Muscle of leg (tissue), 11 donors: ENCODE results near the gene COASY. TPM values are rescaled to one million over a fixed set of nuclear protein-coding genes. Genes with fewer than 3 reads are reported as not detected.
"Not testable (repeated sequence)": the region's sequence is repeated elsewhere in the genome, so short reads cannot be mapped to it uniquely, and the experiment has no call there.

Experiments
- DNase-seq: peaks from one replicate; pipeline ENCODE4 v3.0.0; 2013
- H3K27ac ChIP-seq: one replicate; pipeline ENCODE4 v1.5.1; 2013; ENCODE audit warnings: mild to moderate bottlenecking, low read length, control low read depth
- H3K27me3 ChIP-seq: one replicate; pipeline ENCODE4 v1.6.1; 2013; ENCODE audit warnings: low read length; ENCODE audit not compliant: control insufficient read depth, insufficient read depth
- H3K36me3 ChIP-seq: one replicate; pipeline ENCODE4 v1.6.1; 2013; ENCODE audit warnings: low read length; ENCODE audit not compliant: control insufficient read depth, insufficient read depth
- H3K4me1 ChIP-seq: one replicate; pipeline ENCODE4 v1.6.1; 2013; ENCODE audit warnings: low read length; ENCODE audit not compliant: control insufficient read depth, insufficient read depth
- H3K4me3 ChIP-seq: one replicate; pipeline ENCODE4 v1.5.1; 2013; ENCODE audit warnings: low read length, control low read depth
- H3K9me3 ChIP-seq: replicated peaks from 2 replicates; pipeline ENCODE4 v1.6.1; 2013; ENCODE audit warnings: low read depth, low read length; ENCODE audit not compliant: control insufficient read depth
- WGBS: methylation state at CpG from one replicate; pipeline ENCODE4 v1.1.5; 2013; ENCODE audit warnings: missing lambda C conversion rate; ENCODE audit not compliant: insufficient coverage; 5-methylcytosine and 5-hydroxymethylcytosine counted together
- polyA plus RNA-seq, 8 donors: library from polyadenylated mRNA; unstranded; fragments of 120-200 nt; gene quantifications; one replicate each; pipeline versions ENCODE4 v1.2.1 to v1.2.3, GENCODE V29; 2013; ENCODE audit warnings: inconsistent platforms in 1 of 8, low replicate concordance in 1 of 8; ENCODE audit not compliant: insufficient read length in 8 of 8, insufficient read depth in 1 of 8
- total RNA-seq: library from RNA; stranded (reverse); fragments of 120-200 nt; gene quantifications from one replicate; pipeline ENCODE4 v1.2.4, GENCODE V29; 2013

The COASY gene
- total and polyA plus RNA-seq, 9 donors: 13.0 to 33.5 (median 28.6) TPM

DNA sequence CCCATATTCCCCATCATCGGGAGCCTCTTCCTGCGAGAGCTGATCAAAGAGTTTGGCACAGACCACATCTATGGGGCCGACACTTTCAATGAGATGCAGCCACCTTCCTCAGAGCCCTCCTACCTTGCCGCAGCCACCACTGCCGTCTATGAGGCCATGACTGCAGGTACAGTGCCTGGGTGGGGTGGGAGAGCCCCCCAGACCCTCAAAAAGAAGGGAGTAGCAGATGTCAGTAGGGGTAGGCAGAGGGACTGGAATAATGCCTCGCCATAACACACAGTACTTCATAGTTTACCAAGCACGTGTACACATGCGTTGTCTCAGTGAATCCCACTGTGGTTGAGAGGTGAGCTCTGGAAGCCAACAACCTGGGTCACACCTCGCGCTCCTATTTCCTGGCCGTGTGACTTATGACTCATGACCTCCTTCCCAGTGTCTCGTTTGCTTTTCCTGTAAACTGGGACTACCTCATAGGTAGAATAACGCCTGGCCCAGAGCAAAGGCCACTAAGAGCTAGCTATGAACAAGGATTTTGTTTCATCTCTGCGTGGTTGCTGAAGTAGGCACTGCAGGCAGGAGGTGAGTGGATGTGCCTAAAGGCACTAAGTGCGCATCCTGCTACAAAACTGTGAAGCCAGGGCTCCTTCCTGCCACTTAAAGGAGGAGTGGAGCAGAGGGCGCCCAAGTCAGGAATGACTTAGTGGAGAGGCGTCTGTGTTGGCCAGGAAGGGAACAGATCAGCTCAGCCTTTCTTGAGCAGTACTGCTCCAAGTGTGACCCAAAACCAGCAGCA, 20.7 kb upstream of the COASY start:
- 87% methylated on average over 13 of the region's 17 CpGs for WGBS
- H3K9me3 ChIP-seq: no peaks in the 10 kb centered on the region
- no peak overlapping the region for H3K27ac ChIP-seq
- H3K4me3 ChIP-seq: no peak overlapping the region
- H3K36me3 ChIP-seq: peaks cover 69% of the 10 kb centered on the region
- DNase-seq: no peak
- H3K27me3 ChIP-seq: no peaks in the 10 kb centered on the region
- H3K4me1 ChIP-seq: peaks cover 54% of the 10 kb centered on the region

DNA sequence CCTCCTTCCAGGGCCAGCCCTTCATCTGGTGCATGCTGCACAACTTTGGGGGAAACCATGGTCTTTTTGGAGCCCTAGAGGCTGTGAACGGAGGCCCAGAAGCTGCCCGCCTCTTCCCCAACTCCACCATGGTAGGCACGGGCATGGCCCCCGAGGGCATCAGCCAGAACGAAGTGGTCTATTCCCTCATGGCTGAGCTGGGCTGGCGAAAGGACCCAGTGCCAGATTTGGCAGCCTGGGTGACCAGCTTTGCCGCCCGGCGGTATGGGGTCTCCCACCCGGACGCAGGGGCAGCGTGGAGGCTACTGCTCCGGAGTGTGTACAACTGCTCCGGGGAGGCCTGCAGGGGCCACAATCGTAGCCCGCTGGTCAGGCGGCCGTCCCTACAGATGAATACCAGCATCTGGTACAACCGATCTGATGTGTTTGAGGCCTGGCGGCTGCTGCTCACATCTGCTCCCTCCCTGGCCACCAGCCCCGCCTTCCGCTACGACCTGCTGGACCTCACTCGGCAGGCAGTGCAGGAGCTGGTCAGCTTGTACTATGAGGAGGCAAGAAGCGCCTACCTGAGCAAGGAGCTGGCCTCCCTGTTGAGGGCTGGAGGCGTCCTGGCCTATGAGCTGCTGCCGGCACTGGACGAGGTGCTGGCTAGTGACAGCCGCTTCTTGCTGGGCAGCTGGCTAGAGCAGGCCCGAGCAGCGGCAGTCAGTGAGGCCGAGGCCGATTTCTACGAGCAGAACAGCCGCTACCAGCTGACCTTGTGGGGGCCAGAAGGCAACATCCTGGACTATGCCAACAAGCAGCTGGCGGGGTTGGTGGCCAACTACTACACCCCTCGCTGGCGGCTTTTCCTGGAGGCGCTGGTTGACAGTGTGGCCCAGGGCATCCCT, 18.5 kb upstream of the COASY start:
- 81% methylated on average over 39 of the region's 39 CpGs for WGBS
- peaks cover 36% of the 10 kb centered on the region for H3K4me1 ChIP-seq
- H3K27ac ChIP-seq: peak overlapping the region; percentile 84
- DNase-seq: peak; percentile 85
- peaks cover 58% of the 10 kb centered on the region for H3K36me3 ChIP-seq
- no peaks in the 10 kb centered on the region for H3K27me3 ChIP-seq
- no peaks in the 10 kb centered on the region for H3K9me3 ChIP-seq
- no peak overlapping the region for H3K4me3 ChIP-seq

DNA sequence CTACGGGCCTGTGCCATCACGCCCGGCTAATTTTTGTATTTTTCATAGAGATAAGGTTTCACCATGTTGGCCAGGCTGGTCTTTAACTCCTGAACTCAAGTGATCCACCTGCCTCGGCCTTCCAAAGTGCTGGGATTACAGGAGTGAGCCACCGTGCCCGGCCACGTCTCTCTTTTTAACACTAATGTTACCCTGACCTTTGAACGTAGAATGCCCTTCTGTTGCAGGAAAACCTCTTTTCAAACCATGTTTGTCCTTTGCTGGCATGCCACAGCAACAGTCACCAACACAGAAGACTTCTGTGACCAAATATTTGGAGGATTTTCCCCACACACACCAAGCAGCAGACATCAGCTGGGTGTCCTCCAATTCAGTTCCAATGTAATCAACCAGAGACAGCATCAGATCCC, 17.1 kb upstream of the COASY start:
- Histone ChIP-seq H3K9me3 (no peaks in the 10 kb centered on the region), H3K27ac (peak overlapping the region; percentile 13), H3K27me3 (peaks cover 3% of the 10 kb centered on the region), H3K4me3 (no peak overlapping the region), H3K4me1 (peaks cover 37% of the 10 kb centered on the region), H3K36me3 (peaks cover 44% of the 10 kb centered on the region)
- DNase-seq: no peak
- WGBS: 64% methylated on average over 4 of the region's 8 CpGs

DNA sequence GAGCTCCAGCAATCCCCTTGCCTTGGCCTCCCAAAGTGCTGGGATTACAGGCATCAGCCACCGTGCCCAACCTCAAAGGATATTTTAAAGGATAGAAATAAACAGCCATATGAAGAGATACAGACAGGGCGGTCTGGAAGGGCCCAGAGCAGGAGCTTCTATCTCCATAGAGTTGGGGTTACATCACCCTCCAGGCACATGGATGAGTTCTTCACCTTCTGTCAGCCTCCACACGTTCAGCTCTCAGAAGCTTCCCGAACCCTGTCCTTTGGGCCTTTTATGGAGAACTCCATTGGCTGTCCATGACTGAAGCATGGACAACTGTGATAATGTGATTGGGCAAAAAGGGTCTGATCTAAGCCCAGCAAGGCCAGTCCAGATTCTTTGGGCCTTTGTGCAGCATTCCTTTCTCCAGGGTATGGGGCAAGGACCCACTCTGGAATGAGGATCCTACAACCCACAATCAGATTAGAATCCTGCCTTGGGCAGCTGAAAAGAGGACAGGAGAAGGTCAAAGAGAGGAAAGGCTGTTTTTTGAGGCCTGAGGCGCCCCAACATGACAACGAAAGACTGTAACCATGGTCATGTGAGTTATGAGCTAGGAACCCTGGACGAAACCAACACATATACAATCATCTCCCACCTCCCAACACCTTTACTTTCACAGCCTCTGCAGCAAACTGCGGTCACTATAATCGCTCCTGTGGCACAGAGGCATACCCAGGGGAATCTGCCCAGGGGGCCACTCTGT, 16.0 kb upstream of the COASY start:
- Histone ChIP-seq H3K36me3 (peaks cover 37% of the 10 kb centered on the region), H3K4me1 (peaks cover 37% of the 10 kb centered on the region)
- not testable (repeated sequence) for H3K4me3 ChIP-seq, DNase-seq, H3K27me3 ChIP-seq, H3K27ac ChIP-seq, H3K9me3 ChIP-seq
- WGBS: 100% methylated on average over 1 of the region's 9 CpGs

DNA sequence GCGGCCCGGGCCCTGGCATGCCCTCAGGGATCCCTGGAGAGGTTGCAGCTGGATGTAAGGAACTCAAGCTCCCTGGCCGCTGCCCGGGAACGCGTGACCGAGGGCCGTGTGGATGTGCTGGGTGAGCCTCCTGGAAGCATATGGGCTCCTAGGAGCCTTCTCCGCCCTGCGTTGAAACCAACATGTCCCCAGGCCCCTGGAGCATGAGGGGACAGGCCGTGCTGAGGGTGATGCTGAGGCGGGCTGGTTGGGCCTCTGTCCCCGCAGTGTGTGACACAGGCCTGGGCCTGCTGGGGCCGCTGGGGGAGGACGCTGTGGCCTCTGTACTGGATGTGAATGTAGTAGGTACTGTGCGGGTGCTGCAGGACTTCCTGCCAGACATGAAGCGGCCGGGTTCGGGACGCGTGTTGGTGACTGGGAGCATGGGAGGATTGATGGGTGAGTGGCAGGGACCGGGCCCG, 14.9 kb upstream of the COASY start:
- no peak for DNase-seq
- H3K27ac ChIP-seq: no peak overlapping the region
- 71% methylated on average over 19 of the region's 23 CpGs for WGBS

DNA sequence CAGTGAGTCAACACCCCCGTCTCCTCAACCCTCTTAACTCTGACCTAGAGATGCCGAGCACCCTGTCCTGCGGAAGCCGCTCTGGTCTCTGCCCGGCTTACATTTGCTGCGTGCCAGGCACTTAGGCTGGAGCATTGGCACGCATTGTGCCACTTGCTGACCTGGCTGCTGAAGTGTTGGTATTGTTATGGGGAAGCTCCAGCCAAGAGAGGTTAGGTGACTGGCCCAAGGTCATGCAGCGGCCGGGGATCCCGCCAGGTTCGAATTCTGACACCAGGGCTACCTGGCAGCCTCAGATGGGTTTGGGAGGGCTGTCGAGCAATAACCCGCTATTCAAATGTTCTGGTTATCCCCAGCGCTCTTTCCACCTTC, 14.3 kb upstream of the COASY start:
- Histone ChIP-seq H3K9me3 (no peaks in the 10 kb centered on the region), H3K36me3 (peaks cover 23% of the 10 kb centered on the region), H3K27me3 (peaks cover 3% of the 10 kb centered on the region), H3K27ac (no peak overlapping the region), H3K4me1 (peaks cover 31% of the 10 kb centered on the region), H3K4me3 (no peak overlapping the region)
- no peak for DNase-seq
- WGBS: 84% methylated on average over 13 of the region's 14 CpGs

More for the DNA sequence above, 14.9 kb upstream of the COASY start:
- Histone ChIP-seq H3K9me3 (no peaks in the 10 kb centered on the region), H3K27me3 (peaks cover 3% of the 10 kb centered on the region), H3K4me3 (no peak overlapping the region), H3K36me3 (peaks cover 27% of the 10 kb centered on the region), H3K4me1 (peaks cover 37% of the 10 kb centered on the region)

DNA sequence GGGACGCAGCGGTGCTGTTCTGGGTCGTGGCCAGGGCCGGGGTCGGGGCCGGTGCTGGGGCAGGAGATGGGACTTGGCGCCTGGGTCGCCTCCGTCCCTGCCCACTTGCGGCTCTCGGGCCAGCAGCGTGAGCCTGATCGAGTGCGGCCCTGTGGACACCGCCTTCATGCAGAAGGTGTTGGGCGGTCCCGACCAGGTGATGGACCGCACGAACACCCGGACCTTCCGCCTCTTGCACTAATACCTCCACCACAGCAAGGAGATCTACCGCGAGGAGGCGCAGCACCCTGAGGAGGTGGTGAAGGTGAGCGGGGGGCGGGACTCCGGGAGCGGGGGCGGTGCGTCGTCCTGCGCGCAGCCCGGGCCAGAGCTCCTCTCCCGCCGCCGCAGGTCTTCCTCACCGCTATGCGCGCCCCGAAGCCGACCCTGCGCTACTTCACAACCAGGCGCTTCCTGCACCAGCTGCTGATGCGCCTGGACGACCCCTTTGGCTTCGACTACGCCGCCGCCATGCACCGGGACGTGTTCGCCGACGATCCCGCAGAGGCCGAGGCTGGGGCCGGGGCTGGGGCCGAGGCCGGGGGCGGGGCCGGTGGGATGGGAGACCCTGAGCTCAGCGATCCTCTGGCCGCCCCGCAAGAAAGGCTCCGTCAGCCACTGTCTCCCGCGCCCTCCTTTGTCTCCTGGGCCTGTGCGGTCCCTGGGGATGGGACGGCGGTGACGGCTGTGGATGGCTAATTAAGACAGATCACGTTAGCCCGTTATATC, 13.7 kb upstream of the COASY start:
- Histone ChIP-seq H3K4me3 (peak overlapping the region; percentile 37), H3K4me1 (peaks cover 29% of the 10 kb centered on the region), H3K36me3 (peaks cover 17% of the 10 kb centered on the region), H3K9me3 (no peaks in the 10 kb centered on the region), H3K27me3 (peaks cover 3% of the 10 kb centered on the region), H3K27ac (no peak overlapping the region)
- no peak for DNase-seq
- 8% methylated on average over 59 of the region's 74 CpGs for WGBS

DNA sequence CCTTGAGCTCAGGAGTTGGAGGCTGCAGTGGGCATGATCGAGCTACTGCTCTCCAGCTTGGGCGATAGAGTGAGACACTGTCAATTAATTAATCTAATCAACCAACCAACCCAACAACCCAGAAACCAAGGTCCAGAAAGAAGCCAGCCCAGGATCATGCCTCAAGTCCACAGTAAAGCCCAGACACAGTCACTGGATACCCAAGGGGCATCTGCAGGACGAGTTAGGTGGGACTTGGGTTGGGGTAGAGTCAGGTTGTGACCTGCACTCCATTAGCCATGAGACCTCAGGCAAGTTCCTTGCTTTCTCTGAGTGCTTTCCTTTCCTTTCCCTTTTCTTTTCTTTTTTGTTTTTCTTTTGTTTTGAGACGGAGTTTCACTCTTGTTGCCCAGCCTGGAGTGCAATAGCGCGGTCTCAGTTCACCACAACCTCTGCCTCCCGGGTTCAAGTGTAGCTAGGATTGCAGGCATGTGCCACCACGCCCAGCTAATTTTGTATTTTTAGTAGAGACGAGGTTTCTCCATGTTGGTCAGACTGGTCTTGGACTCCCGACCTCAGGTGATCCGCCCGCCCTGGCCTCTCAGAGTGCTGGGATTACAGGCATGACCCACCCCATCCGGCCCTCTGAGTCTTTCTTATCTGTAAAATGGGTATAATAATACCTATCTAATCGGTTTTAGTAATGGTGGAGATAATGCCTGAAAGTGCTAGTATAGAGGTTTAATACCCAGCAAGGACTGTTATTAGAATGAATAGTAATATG, 12.8 kb upstream of the COASY start:
- H3K36me3 ChIP-seq: peaks cover 13% of the 10 kb centered on the region
- peaks cover 29% of the 10 kb centered on the region for H3K4me1 ChIP-seq
- no peak overlapping the region for H3K27ac ChIP-seq
- H3K27me3 ChIP-seq: peaks cover 3% of the 10 kb centered on the region
- H3K4me3 ChIP-seq: no peak overlapping the region
- no peak for DNase-seq
- 97% methylated on average over 8 of the region's 14 CpGs for WGBS
- no peaks in the 10 kb centered on the region for H3K9me3 ChIP-seq

DNA sequence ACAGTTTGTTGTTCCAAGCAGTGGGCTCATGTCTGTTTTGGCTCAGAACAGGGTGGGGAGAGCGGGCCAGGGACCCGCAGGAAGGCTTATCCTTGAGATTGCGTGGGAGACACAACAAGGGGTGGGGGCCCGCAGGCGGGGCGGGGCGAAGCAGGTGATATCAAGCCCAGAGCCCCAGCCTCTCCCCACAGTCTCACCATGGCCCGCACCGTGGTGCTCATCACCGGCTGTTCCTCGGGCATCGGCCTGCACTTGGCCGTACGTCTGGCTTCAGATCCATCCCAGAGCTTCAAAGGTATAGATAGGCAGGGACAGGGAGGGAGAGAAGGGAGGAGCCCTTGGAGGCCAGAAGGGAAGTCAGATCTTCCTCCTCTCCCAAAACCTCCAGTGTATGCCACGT, 9.2 kb upstream of the COASY start, which contains the start of gene HSD17B1:
HSD17B1 (plus strand) TSS at position 188 of the 400 bp plus-strand sequence; CDS start at position 199, 11 bp downstream.
- WGBS: 96% methylated on average over 4 of the region's 15 CpGs
- not testable (repeated sequence) for H3K27ac ChIP-seq, DNase-seq

More for the DNA sequence above, 9.2 kb upstream of the COASY start, which contains the start of gene HSD17B1:
- H3K27me3 ChIP-seq, H3K36me3 ChIP-seq, H3K9me3 ChIP-seq: not testable (repeated sequence)
- Histone ChIP-seq H3K4me1 (peaks cover 26% of the 10 kb centered on the region), H3K4me3 (peak within 1 kb of the TSS; percentile 96)
